GM23338 (cell line): ENCODE data around the gene AGBL4. TPM values are rescaled to one million over a fixed set of nuclear protein-coding genes. Genes with fewer than 3 reads are reported as not detected.
A peak's percentile ranks its signal among the peaks of the same experiment; 100 is the strongest.

Experiments used
- ATAC-seq: fragments of 200-7000 bp; cut with Tn5 transposase; 3 replicates; pipeline ENCODE4 v1.9.1; 2020
- DNase-seq: peaks from one replicate; pipeline ENCODE4 v3.0.0-alpha.2; 2015; ENCODE audit warnings: low spot score
- H2AFZ ChIP-seq: fragments of 200-600 bp; sonication (generic); 2 replicates; pipeline ENCODE4 v1.8.0; 2016; ENCODE audit warnings: antibody characterized with exemption, mild to moderate bottlenecking, moderate library complexity
- H3F3A ChIP-seq: fragments of 200-600 bp; sonication (generic); replicated peaks from 2 replicates; pipeline ENCODE4 v1.8.0; 2017; ENCODE audit warnings: antibody characterized with exemption, mixed run types, low read depth
- H3K27ac ChIP-seq: fragments of 200-600 bp; sonication (generic); 2 replicates; pipeline ENCODE4 v1.6.1; 2016; ENCODE audit warnings: low read depth
- H3K27me3 ChIP-seq: fragments of 200-600 bp; sonication (generic); 2 replicates; pipeline ENCODE4 v1.8.0; 2016; ENCODE audit warnings: mild to moderate bottlenecking, mixed run types, moderate library complexity; ENCODE audit not compliant: insufficient read depth
- H3K36me3 ChIP-seq: fragments of 200-600 bp; sonication (generic); 2 replicates; pipeline ENCODE4 v1.8.0; 2016; ENCODE audit warnings: mild to moderate bottlenecking; ENCODE audit not compliant: insufficient read depth
- H3K4me1 ChIP-seq: fragments of 200-600 bp; sonication (generic); 2 replicates; pipeline ENCODE4 v1.8.0; 2016; ENCODE audit warnings: mild to moderate bottlenecking, moderate library complexity; ENCODE audit not compliant: insufficient read depth
- H3K4me2 ChIP-seq: fragments of 200-600 bp; sonication (generic); 2 replicates; pipeline ENCODE4 v1.7.1; 2017; ENCODE audit warnings: mixed run types
- H3K4me3 ChIP-seq: fragments of 200-600 bp; sonication (generic); 2 replicates; pipeline ENCODE4 v1.6.1; 2016; ENCODE audit warnings: mixed run types
- H3K79me2 ChIP-seq: fragments of 200-600 bp; sonication (generic); replicated peaks from 2 replicates; pipeline ENCODE4 v1.8.0; 2017; ENCODE audit warnings: mild to moderate bottlenecking; ENCODE audit not compliant: insufficient read depth
- H3K9me2 ChIP-seq: fragments of 200-600 bp; sonication (generic); 2 replicates; pipeline ENCODE4 v1.8.0; 2017; ENCODE audit not compliant: insufficient read depth
- H4K20me1 ChIP-seq: fragments of 200-600 bp; sonication (generic); replicated peaks from 2 replicates; pipeline ENCODE4 v1.8.0; 2017; ENCODE audit warnings: mild to moderate bottlenecking; ENCODE audit not compliant: insufficient read depth
- H3K27ac Mint-ChIP-seq: 2 replicates; pipeline ENCODE4 v1.8.0; 2020; ENCODE audit warnings: inconsistent platforms, mild to moderate bottlenecking, moderate library complexity, mixed read lengths
- H3K27me3 Mint-ChIP-seq: 3 replicates; pipeline ENCODE4 v1.8.0; 2022; ENCODE audit warnings: low read depth, mild to moderate bottlenecking, moderate library complexity, mixed read lengths, inconsistent platforms; ENCODE audit not compliant: insufficient read depth, poor library complexity
- H3K36me3 Mint-ChIP-seq: 3 replicates; pipeline ENCODE4 v1.8.0; 2021; ENCODE audit warnings: low read depth, mild to moderate bottlenecking, inconsistent platforms, moderate library complexity, mixed read lengths
- H3K4me1 Mint-ChIP-seq: 3 replicates; pipeline ENCODE4 v1.8.0; 2020; ENCODE audit warnings: mild to moderate bottlenecking, inconsistent platforms, mixed read lengths
- H3K4me3 Mint-ChIP-seq: 3 replicates; pipeline ENCODE4 v1.8.0; 2021; ENCODE audit warnings: moderate library complexity, mild to moderate bottlenecking, inconsistent platforms, mixed read lengths
- H3K9me3 Mint-ChIP-seq: 3 replicates; pipeline ENCODE4 v1.8.0; 2020; ENCODE audit warnings: moderate library complexity, mild to moderate bottlenecking, inconsistent platforms, mixed read lengths
- CREB1 ChIP-seq: fragments of 250-450 bp; sonication (Bioruptor Pico); IDR thresholded peaks from 2 replicates; pipeline ENCODE4 v1.5.0; 2020; ENCODE audit warnings: low read depth, mild to moderate bottlenecking, moderate library complexity
- EZH2 ChIP-seq: fragments of 200-600 bp; sonication (generic); IDR thresholded peaks from one replicate; pipeline ENCODE4 v1.8.0; 2017; ENCODE audit warnings: antibody characterized with exemption, mild to moderate bottlenecking, low read depth; ENCODE audit not compliant: unreplicated experiment
- EZH2phosphoT487 ChIP-seq: fragments of 200-600 bp; sonication (generic); IDR thresholded peaks from one replicate; pipeline ENCODE4 v1.8.1; 2018; ENCODE audit warnings: antibody characterized with exemption; ENCODE audit not compliant: unreplicated experiment
- JUNB ChIP-seq: IDR thresholded peaks from one replicate; pipeline ENCODE4 v1.6.1; 2016; ENCODE audit warnings: antibody characterized with exemption; ENCODE audit not compliant: unreplicated experiment
- POLR2AphosphoS5 ChIP-seq: IDR thresholded peaks from 2 replicates; pipeline ENCODE4 v1.6.1; 2016; ENCODE audit warnings: antibody characterized with exemption, low read depth
- STAT1 ChIP-seq: IDR thresholded peaks from one replicate; pipeline ENCODE4 v1.6.1; 2016; ENCODE audit warnings: antibody characterized with exemption; ENCODE audit not compliant: unreplicated experiment
- polyA plus RNA-seq: library from polyadenylated mRNA; unstranded; fragments of >200 nt; fragmentation: Nextera tagmentation; extraction: Ambion mirVana; gene quantifications from 2 replicates; pipeline ENCODE4 v1.2.1, GENCODE V29; 2016
- total RNA-seq: library from RNA; depleted of rRNA; stranded (reverse); fragments of >200 nt; shearing (Covaris generic); gene quantifications from 2 replicates; pipeline ENCODE4 v1.2.3, GENCODE V29; 2014
- TF ChIP-seq, protein P1 (sequence below): IDR thresholded peaks from 2 replicates; pipeline ENCODE4 v1.6.1; 2016; ENCODE audit warnings: antibody characterized with exemption
- TF ChIP-seq, protein P2 (sequence below): IDR thresholded peaks from one replicate; pipeline ENCODE4 v1.6.1; 2018; ENCODE audit warnings: antibody characterized with exemption; ENCODE audit not compliant: unreplicated experiment
- TF ChIP-seq, protein P3 (sequence below): fragments of 250-450 bp; sonication (Bioruptor Pico); IDR thresholded peaks from 2 replicates; pipeline ENCODE4 v1.5.0; 2020; ENCODE audit warnings: mild to moderate bottlenecking, moderate library complexity
- TF ChIP-seq, protein P4 (sequence below), 2 experiments: fragments of 200-600 bp in 1 of 2; sonication (generic) in 1 of 2; conservative IDR thresholded peaks; 2 replicates each; pipeline versions ENCODE4 v1.5.1 to v1.6.1; 2016 to 2017; ENCODE audit warnings: antibody characterized with exemption in 2 of 2, low read depth in 2 of 2, mild to moderate bottlenecking in 2 of 2, moderate library complexity in 1 of 2

Gene AGBL4
- total and polyA plus RNA-seq, 2 experiments from 2014 or later: 0.91 to 1.5 TPM

DNA sequence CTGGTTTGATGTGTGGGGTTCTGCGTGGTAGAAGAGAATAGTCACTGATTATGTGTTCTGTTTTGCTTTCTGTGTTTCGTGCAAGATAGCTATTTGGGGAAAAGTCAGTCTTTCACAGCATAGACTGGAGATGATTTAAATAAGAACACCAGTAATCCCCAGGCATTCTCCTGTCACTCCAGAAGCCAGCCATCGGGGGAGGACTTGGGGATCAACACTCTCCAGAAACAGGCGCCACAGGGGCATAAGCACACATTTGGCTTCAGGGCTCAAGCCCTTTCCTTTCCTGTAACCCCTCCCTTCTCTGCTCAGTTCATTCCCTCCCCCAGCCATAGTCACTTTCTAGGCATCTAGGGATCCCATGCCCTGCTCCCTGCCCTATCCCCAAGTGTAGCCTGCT is 1149.8 kb downstream of the AGBL4 start:
- H4K20me1 ChIP-seq: no peaks in the 10 kb centered on the region
- Mint-ChIP-seq H3K36me3 (no peaks in the 10 kb centered on the region), H3K4me1 (peaks cover 35% of the 10 kb centered on the region), H3K27ac (no peak overlapping the region; the same call in 1 of the 2 replicates), H3K4me3 (no peak overlapping the region), H3K9me3 (no peaks in the 10 kb centered on the region), H3K27me3 (peaks cover 6% of the 10 kb centered on the region)
- no peak overlapping the region for H3K27ac ChIP-seq
- no peaks in the 10 kb centered on the region for H3F3A ChIP-seq
- H3K4me2 ChIP-seq: 0 out of 2 replicates have a peak overlapping the region, but pooled peaks have one; percentile 25
- ATAC-seq: peak; percentile 66
- no peaks in the 10 kb centered on the region for H3K79me2 ChIP-seq
- no peak overlapping the region for H2AFZ ChIP-seq
- H3K27me3 ChIP-seq: no peaks in the 10 kb centered on the region
- H3K36me3 ChIP-seq: no peaks in the 10 kb centered on the region
- no peaks in the 10 kb centered on the region for H3K9me2 ChIP-seq
- peaks cover 29% of the 10 kb centered on the region for H3K4me1 ChIP-seq
- DNase-seq: peak; percentile 46
- no peak for TF ChIP-seq POLR2AphosphoS5
- no peak for TF ChIP-seq CREB1 (CRISPR knock-in tag)
- no peak for TF ChIP-seq EZH2
- no peak for TF ChIP-seq EZH2phosphoT487
- TF ChIP-seq, protein P1, sequence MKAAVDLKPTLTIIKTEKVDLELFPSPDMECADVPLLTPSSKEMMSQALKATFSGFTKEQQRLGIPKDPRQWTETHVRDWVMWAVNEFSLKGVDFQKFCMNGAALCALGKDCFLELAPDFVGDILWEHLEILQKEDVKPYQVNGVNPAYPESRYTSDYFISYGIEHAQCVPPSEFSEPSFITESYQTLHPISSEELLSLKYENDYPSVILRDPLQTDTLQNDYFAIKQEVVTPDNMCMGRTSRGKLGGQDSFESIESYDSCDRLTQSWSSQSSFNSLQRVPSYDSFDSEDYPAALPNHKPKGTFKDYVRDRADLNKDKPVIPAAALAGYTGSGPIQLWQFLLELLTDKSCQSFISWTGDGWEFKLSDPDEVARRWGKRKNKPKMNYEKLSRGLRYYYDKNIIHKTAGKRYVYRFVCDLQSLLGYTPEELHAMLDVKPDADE: no peak
- TF ChIP-seq, protein P2, sequence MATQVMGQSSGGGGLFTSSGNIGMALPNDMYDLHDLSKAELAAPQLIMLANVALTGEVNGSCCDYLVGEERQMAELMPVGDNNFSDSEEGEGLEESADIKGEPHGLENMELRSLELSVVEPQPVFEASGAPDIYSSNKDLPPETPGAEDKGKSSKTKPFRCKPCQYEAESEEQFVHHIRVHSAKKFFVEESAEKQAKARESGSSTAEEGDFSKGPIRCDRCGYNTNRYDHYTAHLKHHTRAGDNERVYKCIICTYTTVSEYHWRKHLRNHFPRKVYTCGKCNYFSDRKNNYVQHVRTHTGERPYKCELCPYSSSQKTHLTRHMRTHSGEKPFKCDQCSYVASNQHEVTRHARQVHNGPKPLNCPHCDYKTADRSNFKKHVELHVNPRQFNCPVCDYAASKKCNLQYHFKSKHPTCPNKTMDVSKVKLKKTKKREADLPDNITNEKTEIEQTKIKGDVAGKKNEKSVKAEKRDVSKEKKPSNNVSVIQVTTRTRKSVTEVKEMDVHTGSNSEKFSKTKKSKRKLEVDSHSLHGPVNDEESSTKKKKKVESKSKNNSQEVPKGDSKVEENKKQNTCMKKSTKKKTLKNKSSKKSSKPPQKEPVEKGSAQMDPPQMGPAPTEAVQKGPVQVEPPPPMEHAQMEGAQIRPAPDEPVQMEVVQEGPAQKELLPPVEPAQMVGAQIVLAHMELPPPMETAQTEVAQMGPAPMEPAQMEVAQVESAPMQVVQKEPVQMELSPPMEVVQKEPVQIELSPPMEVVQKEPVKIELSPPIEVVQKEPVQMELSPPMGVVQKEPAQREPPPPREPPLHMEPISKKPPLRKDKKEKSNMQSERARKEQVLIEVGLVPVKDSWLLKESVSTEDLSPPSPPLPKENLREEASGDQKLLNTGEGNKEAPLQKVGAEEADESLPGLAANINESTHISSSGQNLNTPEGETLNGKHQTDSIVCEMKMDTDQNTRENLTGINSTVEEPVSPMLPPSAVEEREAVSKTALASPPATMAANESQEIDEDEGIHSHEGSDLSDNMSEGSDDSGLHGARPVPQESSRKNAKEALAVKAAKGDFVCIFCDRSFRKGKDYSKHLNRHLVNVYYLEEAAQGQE: no peak
- no peak for TF ChIP-seq STAT1
- TF ChIP-seq, protein P3, sequence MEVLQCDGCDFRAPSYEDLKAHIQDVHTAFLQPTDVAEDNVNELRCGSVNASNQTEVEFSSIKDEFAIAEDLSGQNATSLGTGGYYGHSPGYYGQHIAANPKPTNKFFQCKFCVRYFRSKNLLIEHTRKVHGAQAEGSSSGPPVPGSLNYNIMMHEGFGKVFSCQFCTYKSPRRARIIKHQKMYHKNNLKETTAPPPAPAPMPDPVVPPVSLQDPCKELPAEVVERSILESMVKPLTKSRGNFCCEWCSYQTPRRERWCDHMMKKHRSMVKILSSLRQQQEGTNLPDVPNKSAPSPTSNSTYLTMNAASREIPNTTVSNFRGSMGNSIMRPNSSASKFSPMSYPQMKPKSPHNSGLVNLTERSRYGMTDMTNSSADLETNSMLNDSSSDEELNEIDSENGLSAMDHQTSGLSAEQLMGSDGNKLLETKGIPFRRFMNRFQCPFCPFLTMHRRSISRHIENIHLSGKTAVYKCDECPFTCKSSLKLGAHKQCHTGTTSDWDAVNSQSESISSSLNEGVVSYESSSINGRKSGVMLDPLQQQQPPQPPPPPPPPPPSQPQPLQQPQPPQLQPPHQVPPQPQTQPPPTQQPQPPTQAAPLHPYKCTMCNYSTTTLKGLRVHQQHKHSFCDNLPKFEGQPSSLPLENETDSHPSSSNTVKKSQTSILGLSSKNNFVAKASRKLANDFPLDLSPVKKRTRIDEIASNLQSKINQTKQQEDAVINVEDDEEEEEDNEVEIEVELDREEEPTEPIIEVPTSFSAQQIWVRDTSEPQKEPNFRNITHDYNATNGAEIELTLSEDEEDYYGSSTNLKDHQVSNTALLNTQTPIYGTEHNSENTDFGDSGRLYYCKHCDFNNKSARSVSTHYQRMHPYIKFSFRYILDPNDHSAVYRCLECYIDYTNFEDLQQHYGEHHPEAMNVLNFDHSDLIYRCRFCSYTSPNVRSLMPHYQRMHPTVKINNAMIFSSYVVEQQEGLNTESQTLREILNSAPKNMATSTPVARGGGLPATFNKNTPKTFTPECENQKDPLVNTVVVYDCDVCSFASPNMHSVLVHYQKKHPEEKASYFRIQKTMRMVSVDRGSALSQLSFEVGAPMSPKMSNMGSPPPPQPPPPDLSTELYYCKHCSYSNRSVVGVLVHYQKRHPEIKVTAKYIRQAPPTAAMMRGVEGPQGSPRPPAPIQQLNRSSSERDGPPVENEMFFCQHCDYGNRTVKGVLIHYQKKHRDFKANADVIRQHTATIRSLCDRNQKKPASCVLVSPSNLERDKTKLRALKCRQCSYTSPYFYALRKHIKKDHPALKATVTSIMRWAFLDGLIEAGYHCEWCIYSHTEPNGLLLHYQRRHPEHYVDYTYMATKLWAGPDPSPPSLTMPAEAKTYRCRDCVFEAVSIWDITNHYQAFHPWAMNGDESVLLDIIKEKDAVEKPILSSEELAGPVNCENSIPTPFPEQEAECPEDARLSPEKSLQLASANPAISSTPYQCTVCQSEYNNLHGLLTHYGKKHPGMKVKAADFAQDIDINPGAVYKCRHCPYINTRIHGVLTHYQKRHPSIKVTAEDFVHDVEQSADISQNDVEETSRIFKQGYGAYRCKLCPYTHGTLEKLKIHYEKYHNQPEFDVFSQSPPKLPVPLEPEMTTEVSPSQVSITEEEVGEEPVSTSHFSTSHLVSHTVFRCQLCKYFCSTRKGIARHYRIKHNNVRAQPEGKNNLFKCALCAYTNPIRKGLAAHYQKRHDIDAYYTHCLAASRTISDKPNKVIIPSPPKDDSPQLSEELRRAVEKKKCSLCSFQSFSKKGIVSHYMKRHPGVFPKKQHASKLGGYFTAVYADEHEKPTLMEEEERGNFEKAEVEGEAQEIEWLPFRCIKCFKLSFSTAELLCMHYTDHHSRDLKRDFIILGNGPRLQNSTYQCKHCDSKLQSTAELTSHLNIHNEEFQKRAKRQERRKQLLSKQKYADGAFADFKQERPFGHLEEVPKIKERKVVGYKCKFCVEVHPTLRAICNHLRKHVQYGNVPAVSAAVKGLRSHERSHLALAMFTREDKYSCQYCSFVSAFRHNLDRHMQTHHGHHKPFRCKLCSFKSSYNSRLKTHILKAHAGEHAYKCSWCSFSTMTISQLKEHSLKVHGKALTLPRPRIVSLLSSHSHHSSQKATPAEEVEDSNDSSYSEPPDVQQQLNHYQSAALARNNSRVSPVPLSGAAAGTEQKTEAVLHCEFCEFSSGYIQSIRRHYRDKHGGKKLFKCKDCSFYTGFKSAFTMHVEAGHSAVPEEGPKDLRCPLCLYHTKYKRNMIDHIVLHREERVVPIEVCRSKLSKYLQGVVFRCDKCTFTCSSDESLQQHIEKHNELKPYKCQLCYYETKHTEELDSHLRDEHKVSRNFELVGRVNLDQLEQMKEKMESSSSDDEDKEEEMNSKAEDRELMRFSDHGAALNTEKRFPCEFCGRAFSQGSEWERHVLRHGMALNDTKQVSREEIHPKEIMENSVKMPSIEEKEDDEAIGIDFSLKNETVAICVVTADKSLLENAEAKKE (CRISPR knock-in tag): no peak
- TF ChIP-seq, protein P4, sequence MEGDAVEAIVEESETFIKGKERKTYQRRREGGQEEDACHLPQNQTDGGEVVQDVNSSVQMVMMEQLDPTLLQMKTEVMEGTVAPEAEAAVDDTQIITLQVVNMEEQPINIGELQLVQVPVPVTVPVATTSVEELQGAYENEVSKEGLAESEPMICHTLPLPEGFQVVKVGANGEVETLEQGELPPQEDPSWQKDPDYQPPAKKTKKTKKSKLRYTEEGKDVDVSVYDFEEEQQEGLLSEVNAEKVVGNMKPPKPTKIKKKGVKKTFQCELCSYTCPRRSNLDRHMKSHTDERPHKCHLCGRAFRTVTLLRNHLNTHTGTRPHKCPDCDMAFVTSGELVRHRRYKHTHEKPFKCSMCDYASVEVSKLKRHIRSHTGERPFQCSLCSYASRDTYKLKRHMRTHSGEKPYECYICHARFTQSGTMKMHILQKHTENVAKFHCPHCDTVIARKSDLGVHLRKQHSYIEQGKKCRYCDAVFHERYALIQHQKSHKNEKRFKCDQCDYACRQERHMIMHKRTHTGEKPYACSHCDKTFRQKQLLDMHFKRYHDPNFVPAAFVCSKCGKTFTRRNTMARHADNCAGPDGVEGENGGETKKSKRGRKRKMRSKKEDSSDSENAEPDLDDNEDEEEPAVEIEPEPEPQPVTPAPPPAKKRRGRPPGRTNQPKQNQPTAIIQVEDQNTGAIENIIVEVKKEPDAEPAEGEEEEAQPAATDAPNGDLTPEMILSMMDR (conservative IDR thresholded peaks at IDR 0.05; ENCODE audit: low read depth in 2 of 2): no peak
- no peak for TF ChIP-seq JUNB
- H3K4me3 ChIP-seq: no peak overlapping the region
